ENCODE measurements around the gene KLHL22. TPM values are rescaled to one million over a fixed set of nuclear protein-coding genes. Genes with fewer than 3 reads are reported as not detected.
A peak's percentile ranks its signal among the peaks of the same experiment; 100 is the strongest.

Gene KLHL22
- total and polyA plus RNA-seq, 2 donors (not counting 3 experiments of a cell fraction or from before 2014, with no cell fraction given): 24.2 to 33.6 TPM

- H3K27me3 ChIP-seq (ENCODE audit: control insufficient read depth in 2 of 2, insufficient read depth in 2 of 2, low read length in 2 of 2): no peaks in the 10 kb centered on the region
- DNase-seq (ENCODE audit: low read depth, low spot score): peak; percentile 86
- H3K4me2 ChIP-seq (ENCODE audit: insufficient read depth, low read length): no peak overlapping the region
- no peaks in the 10 kb centered on the region for H4K20me1 ChIP-seq (replicated peaks; ENCODE audit: control insufficient read depth, extremely low read depth, insufficient read depth, low read length)
- H3K27ac ChIP-seq (ENCODE audit: insufficient read depth, low read depth, low read length): no peak overlapping the region
- no peak overlapping the region for H3K4me3 ChIP-seq (replicated peaks in 1 of 3; ENCODE audit: insufficient read depth in 1 of 3, low read depth in 1 of 3, low read length in 3 of 3)
- no peaks in the 10 kb centered on the region for H3K4me1 ChIP-seq (ENCODE audit: control insufficient read depth, extremely low read depth, insufficient read depth, low read length)
- H2AFZ ChIP-seq (ENCODE audit: low read depth, low read length): peak overlapping the region; percentile 13
- CTCF ChIA-PET: interaction anchor here (0.8 to 5.8 kb wide), 21 partner anchors 9 to 137 kb away, joined by 3 to 337 read pairs (median 4); partner anchors contain the start of genes DGCR6L and KLHL22
- peaks cover 0 to 4% of the 10 kb centered on the region in 2 experiments for H3K36me3 ChIP-seq (ENCODE audit: control insufficient read depth in 2 of 2, extremely low read depth in 1 of 2, insufficient read depth in 2 of 2, low read length in 2 of 2)
- dilution Hi-C loops (cut with MboI; ENCODE audit: extremely low pct_ligation_motif_present, low sequenced_read_pairs) (no loop called here), intact Hi-C loops (cut with micrococcal nuclease) (loop anchor here (1.0 to 5.0 kb wide), 4 partner anchors 25 to 299 kb away; no protein-coding TSS in a partner anchor)
- no peaks in the 10 kb centered on the region for H3K9me1 ChIP-seq (replicated peaks; ENCODE audit: control insufficient read depth, extremely low read depth, insufficient read depth, low read length)
- no peak overlapping the region for H3K9ac ChIP-seq (replicated peaks; ENCODE audit: extremely low read depth, insufficient read depth, low read length)
- FAIRE-seq: peak; percentile 97
- no peaks in the 10 kb centered on the region for H3K9me3 ChIP-seq (replicated peaks; ENCODE audit: control insufficient read depth, insufficient read depth, low read length)
- no TSS peak for BruUV-seq (replicated peaks)
- TF ChIP-seq CTCF (IDR thresholded peaks at IDR 0.05; ENCODE audit: extremely low read depth in 1 of 2, insufficient read depth in 1 of 2, low read depth in 1 of 2, low read length in 2 of 2) (peak; percentile 88 to 96), MYC (IDR thresholded peaks at IDR 0.05; ENCODE audit: low read depth, low read length) (no peak), POLR2AphosphoS5 (IDR thresholded peaks at IDR 0.05; ENCODE audit: insufficient read depth, low read depth, low read length) (no peak), JUN (IDR thresholded peaks at IDR 0.05; ENCODE audit: borderline replicate concordance, insufficient read depth, insufficient read length, low read depth) (no peak)
- no peaks in the 10 kb centered on the region for H3K79me2 ChIP-seq (ENCODE audit: control insufficient read depth, insufficient read depth, low read length)
- POLR2A ChIA-PET: interaction anchor here (1.3 kb wide), 1 partner anchor 38 kb away, joined by 13 read pairs; no protein-coding TSS in a partner anchor
These were observed 39.4 kb downstream of the KLHL22 start for GRCh38 chr22:20456064-20456721.

Measured in endothelial cell of umbilical vein (primary cell).